Type B pancreatic cell (in vitro differentiated cells): Measurements from ENCODE around the gene FAM83D. TPM values are rescaled to one million over a fixed set of nuclear protein-coding genes. Genes with fewer than 3 reads are reported as not detected.

Experiments
- DNase-seq: peaks from one replicate; pipeline ENCODE4 v3.0.0; 2021; ENCODE audit warnings: mixed read lengths; ENCODE audit not compliant: unreplicated experiment; ENCODE audit errors: extremely low spot score
- H3K27ac Mint-ChIP-seq: 2 replicates; pipeline ENCODE4 v1.8.0; 2021; ENCODE audit warnings: mild to moderate bottlenecking, mixed read lengths
- H3K27me3 Mint-ChIP-seq: 2 replicates; pipeline ENCODE4 v1.8.0; 2021; ENCODE audit warnings: mixed read lengths
- H3K36me3 Mint-ChIP-seq: 2 replicates; pipeline ENCODE4 v1.8.0; 2021; ENCODE audit warnings: mixed read lengths
- H3K4me1 Mint-ChIP-seq: one replicate; pipeline ENCODE4 v1.8.0; 2021; ENCODE audit warnings: mixed read lengths; ENCODE audit not compliant: unreplicated experiment
- H3K4me3 Mint-ChIP-seq: 2 replicates; pipeline ENCODE4 v1.8.0; 2021; ENCODE audit warnings: mild to moderate bottlenecking, mixed read lengths
- H3K9me3 Mint-ChIP-seq: 2 replicates; pipeline ENCODE4 v1.8.0; 2021; ENCODE audit warnings: mixed read lengths
- CTCF ChIP-seq: fragments of 200-600 bp; sonication (generic); conservative IDR thresholded peaks from 2 replicates; pipeline ENCODE4 v1.5.0; 2021; ENCODE audit warnings: antibody characterized with exemption, mild to moderate bottlenecking
- total RNA-seq: library from RNA; stranded (reverse); gene quantifications from 2 replicates; pipeline ENCODE4 v1.2.1, GENCODE V29; 2021; ENCODE audit warnings: low replicate concordance

Gene FAM83D
- total RNA-seq, 1 donor from 2014 or later: 23.1 TPM

GRCh38 chr20:38979842-38980241, 53.6 kb downstream of the FAM83D start:
- no peak for TF ChIP-seq CTCF
- no peak overlapping the region for H3K4me3 Mint-ChIP-seq
- DNase-seq: no peak
- H3K4me1 Mint-ChIP-seq: peaks cover 7% of the 10 kb centered on the region
- peaks cover 4% of the 10 kb centered on the region for H3K36me3 Mint-ChIP-seq
- H3K27ac Mint-ChIP-seq: no peak overlapping the region
- no peaks in the 10 kb centered on the region for H3K9me3 Mint-ChIP-seq
- no peaks in the 10 kb centered on the region for H3K27me3 Mint-ChIP-seq

DNA sequence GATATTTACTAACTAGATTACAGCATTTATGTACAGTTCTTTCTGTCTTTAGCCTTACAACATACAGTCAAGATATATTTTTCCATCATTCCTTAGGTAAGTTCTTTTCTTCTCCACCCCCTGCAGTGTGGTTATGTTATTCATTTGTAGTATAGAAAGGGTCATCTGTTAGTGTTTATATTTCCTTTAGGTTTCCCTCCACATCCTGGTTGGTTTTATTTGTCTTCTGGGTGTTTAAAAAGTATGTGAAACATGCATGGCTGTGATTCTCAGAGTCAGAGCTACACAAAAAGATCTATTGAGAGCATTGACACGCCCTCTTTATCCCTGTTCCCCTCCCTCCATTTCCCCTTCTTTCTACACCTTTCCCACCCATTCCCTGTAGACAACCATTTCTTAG, 56.1 kb downstream of the FAM83D start:
- DNase-seq: no peak
- H3K36me3 Mint-ChIP-seq: peaks cover 4% of the 10 kb centered on the region
- peaks cover 7% of the 10 kb centered on the region for H3K4me1 Mint-ChIP-seq
- no peaks in the 10 kb centered on the region for H3K9me3 Mint-ChIP-seq
- no peak overlapping the region for H3K4me3 Mint-ChIP-seq
- H3K27ac Mint-ChIP-seq: peak overlapping the region; percentile 42
- TF ChIP-seq CTCF: no peak
- H3K27me3 Mint-ChIP-seq: no peaks in the 10 kb centered on the region

- Mint-ChIP-seq H3K27me3 (no peaks in the 10 kb centered on the region), H3K27ac (no peak overlapping the region), H3K36me3 (peaks cover 22% of the 10 kb centered on the region), H3K9me3 (no peaks in the 10 kb centered on the region), H3K4me3 (no peak overlapping the region), H3K4me1 (peaks cover 10% of the 10 kb centered on the region)
- no peak for DNase-seq
- no peak for TF ChIP-seq CTCF
These were observed 58.8 kb downstream of the FAM83D start for GRCh38 chr20:38985060-38985459.

GRCh38 chr20:38985603-38986170, 59.5 kb downstream of the FAM83D start:
- Mint-ChIP-seq H3K27ac (no peak overlapping the region), H3K9me3 (no peaks in the 10 kb centered on the region), H3K36me3 (peaks cover 25% of the 10 kb centered on the region), H3K27me3 (no peaks in the 10 kb centered on the region), H3K4me1 (peaks cover 10% of the 10 kb centered on the region), H3K4me3 (no peak overlapping the region)
- no peak for TF ChIP-seq CTCF
- no peak for DNase-seq

GRCh38 chr20:38986663-38987062, 60.4 kb downstream of the FAM83D start:
- H3K4me1 Mint-ChIP-seq: peaks cover 10% of the 10 kb centered on the region
- DNase-seq: no peak
- no peaks in the 10 kb centered on the region for H3K27me3 Mint-ChIP-seq
- no peak overlapping the region for H3K4me3 Mint-ChIP-seq
- no peak for TF ChIP-seq CTCF
- H3K36me3 Mint-ChIP-seq: peaks cover 25% of the 10 kb centered on the region
- H3K27ac Mint-ChIP-seq: no peak overlapping the region
- no peaks in the 10 kb centered on the region for H3K9me3 Mint-ChIP-seq

DNA sequence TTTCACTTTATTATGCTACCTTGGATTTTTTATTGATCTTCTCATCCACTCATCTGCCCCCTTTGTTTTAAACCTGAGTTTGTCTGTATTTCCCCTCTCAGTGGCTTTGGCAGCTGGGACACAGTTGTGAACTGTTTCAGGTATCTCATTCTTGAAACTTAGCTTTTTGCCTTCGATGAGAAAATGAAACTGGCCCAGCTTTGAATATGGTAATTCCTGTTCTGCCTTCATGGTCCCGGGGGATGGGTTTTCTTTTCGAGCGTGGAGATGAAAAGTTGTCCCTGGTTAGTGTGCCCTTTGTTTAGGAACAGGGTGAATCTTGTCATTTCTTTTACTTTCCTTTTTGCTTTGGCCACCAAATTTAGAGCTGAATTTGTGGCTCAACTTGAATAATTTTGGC, 61.6 kb downstream of the FAM83D start:
- Mint-ChIP-seq H3K36me3 (peaks cover 21% of the 10 kb centered on the region), H3K4me3 (no peak overlapping the region), H3K27ac (no peak overlapping the region), H3K27me3 (no peaks in the 10 kb centered on the region), H3K9me3 (no peaks in the 10 kb centered on the region), H3K4me1 (peaks cover 3% of the 10 kb centered on the region)
- no peak for TF ChIP-seq CTCF
- no peak for DNase-seq
